ENCODE data around the gene TSPAN11. TPM values are rescaled to one million over a fixed set of nuclear protein-coding genes. Genes with fewer than 3 reads are reported as not detected.

TSPAN11 gene
- total and polyA plus RNA-seq, 2 of the 8 experiments (the other 6 are each of a cell fraction or from before 2014, with no cell fraction given): 3.9 to 8.2 TPM

DNA sequence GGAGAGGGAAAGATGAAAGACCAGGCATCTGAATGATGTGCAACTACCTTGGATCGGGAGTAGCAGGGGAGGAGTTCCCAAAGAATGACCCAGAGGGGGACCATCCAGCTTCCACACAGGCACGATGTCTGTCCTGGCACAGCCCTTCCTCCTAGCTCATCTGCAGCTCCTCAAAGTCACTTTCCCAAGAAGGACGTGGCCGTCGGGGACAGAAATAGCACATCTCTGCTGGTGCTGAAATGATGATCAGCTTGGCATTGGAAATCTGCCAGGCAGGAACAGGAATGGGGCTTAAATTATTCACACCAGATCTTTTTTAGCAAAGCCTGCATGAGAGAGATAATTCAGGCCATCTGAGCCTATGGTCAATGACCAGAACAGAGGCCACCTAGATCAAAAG, 41.7 kb downstream of the TSPAN11 start (continued):
- TF ChIP-seq TBP (IDR thresholded peaks at IDR 0.05; ENCODE audit: low read depth, low read length) (no peak), RFX5 (IDR thresholded peaks at IDR 0.05; ENCODE audit: borderline replicate concordance, low read depth, low read length) (no peak), POU5F1 (IDR thresholded peaks at IDR 0.05; ENCODE audit: low read depth, low read length) (no peak), SP2 (IDR thresholded peaks at IDR 0.05; ENCODE audit: low read length) (no peak)

Measured in H1 (cell line).